K562 (cell line): ENCODE measurements around the gene NOVA1.

ENCODE experiments used
- ASH1L ChIP-seq: fragments of 450-650 bp; IDR thresholded peaks from 2 replicates; pipeline ENCODE4 v1.6.1; 2018; ENCODE audit warnings: borderline replicate concordance, mild to moderate bottlenecking, low read depth; ENCODE audit not compliant: partially characterized antibody
- CTCF ChIP-seq, 3 experiments: IDR thresholded peaks in 2 of 3; conservative IDR thresholded peaks in 1 of 3; 2 replicates each; pipeline ENCODE4 v1.5.1; 2011 to 2012; ENCODE audit warnings: low read length in 3 of 3, mild to moderate bottlenecking in 3 of 3, control low read depth in 2 of 3, improper control_type of control experiment in 1 of 3, inconsistent platforms in 1 of 3, low read depth in 1 of 3, mixed read lengths in 1 of 3, moderate library complexity in 1 of 3; ENCODE audit not compliant: insufficient read depth in 2 of 3
- EP300 ChIP-seq: IDR thresholded peaks from 2 replicates; pipeline ENCODE4 v1.6.1; 2012; ENCODE audit warnings: low read length, improper control_type of control experiment
- POLR2A ChIP-seq: fragments of 450-650 bp; conservative IDR thresholded peaks from 2 replicates; pipeline ENCODE4 v1.6.1; 2016
- ZNF133 ChIP-seq: fragments of 250-450 bp; sonication (Bioruptor Pico); IDR thresholded peaks from 2 replicates; pipeline ENCODE4 v1.4.0; 2020; ENCODE audit warnings: mild to moderate bottlenecking
- ZNF146 ChIP-seq: IDR thresholded peaks from one replicate; pipeline ENCODE4 v1.6.1; 2018; ENCODE audit warnings: missing compliant biosample characterization; ENCODE audit not compliant: unreplicated experiment
- ZNF24 ChIP-seq: fragments of 450-650 bp; IDR thresholded peaks from 2 replicates; pipeline ENCODE4 v1.6.1; 2016
- ZNF518B ChIP-seq: fragments of 250-450 bp; sonication (Bioruptor Pico); IDR thresholded peaks from 2 replicates; pipeline ENCODE4 v1.5.0; 2021; ENCODE audit warnings: mild to moderate bottlenecking, moderate library complexity
- TF ChIP-seq, protein P1 (sequence below): fragments of 250-450 bp; sonication (Bioruptor Pico); IDR thresholded peaks from 2 replicates; pipeline ENCODE4 v1.4.0; 2020

GRCh38 chr14:26595926-26596542, 1.8 kb downstream of the NOVA1 start:
- TF ChIP-seq POLR2A (no peak), ZNF518B (no peak), EP300 (no peak), ASH1L (no peak), ZNF146 (no peak), ZNF24 (no peak), CTCF (IDR thresholded peaks at IDR 0.05 in 2 of 3, conservative IDR thresholded peaks at IDR 0.05 in 1 of 3; ENCODE audit: insufficient read depth in 2 of 3, low read depth in 1 of 3, low read length in 3 of 3) (no peak), ZNF133 (CRISPR knock-in tag) (no peak)
- TF ChIP-seq, protein P1, sequence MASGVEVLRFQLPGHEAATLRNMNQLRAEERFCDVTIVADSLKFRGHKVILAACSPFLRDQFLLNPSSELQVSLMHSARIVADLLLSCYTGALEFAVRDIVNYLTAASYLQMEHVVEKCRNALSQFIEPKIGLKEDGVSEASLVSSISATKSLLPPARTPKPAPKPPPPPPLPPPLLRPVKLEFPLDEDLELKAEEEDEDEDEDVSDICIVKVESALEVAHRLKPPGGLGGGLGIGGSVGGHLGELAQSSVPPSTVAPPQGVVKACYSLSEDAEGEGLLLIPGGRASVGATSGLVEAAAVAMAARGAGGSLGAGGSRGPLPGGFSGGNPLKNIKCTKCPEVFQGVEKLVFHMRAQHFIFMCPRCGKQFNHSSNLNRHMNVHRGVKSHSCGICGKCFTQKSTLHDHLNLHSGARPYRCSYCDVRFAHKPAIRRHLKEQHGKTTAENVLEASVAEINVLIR (CRISPR knock-in tag): no peak
